Left cardiac atrium (tissue), 4 donors: ENCODE results near the gene CTDSPL. TPM values are rescaled to one million over a fixed set of nuclear protein-coding genes. Genes with fewer than 3 reads are reported as not detected.
"Not testable (repeated sequence)": the region's sequence is repeated elsewhere in the genome, so short reads cannot be mapped to it uniquely, and the experiment has no call there.

Experiments used
- ATAC-seq, 2 donors: fragments of 200-7000 bp; cut with Tn5 transposase; one replicate each; pipeline ENCODE4 v1.9.1; 2020; ENCODE audit warnings: mild to moderate bottlenecking in 2 of 2, moderate library complexity in 2 of 2
- DNase-seq: peaks from one replicate; pipeline ENCODE4 v3.0.0-alpha.2; 2020
- intact Hi-C, 2 donors: fragments of 100-400 bp; cut with DNase I; formaldehyde crosslinking; loops; one replicate each; pipeline versions ENCODE4 v1.14.1 to v1.15.1; 2022 to 2023
- total RNA-seq, 2 donors: library from RNA; stranded (reverse); fragmentation: NEBNext Ultra II Directional; extraction: Animal tissue kit (Norgen Biotek cat#: 25700); gene quantifications; one replicate each; pipeline ENCODE4 v1.2.1, GENCODE V29; 2021
- donor health status: DM: no; HTN: yes; CAD: no.
- donor health status: DM: no; HTN: yes; CAD: no; lungs with severe emphysema.
- donor health status: DM: yes; HTN: yes; CAD: no.
- donor health status: Dilated cardiomyopathy.

CTDSPL gene
- total RNA-seq, 2 donors from 2014 or later = 46.4 to 50.2 TPM

- ATAC-seq = no peak
- intact Hi-C loops = no loop called here
- no peak for DNase-seq
Observed at GRCh38 chr3:37973246-37974054, 111.8 kb downstream of the CTDSPL start.

- intact Hi-C loops = no loop called here
- ATAC-seq = peak; percentile 74 to 87
- DNase-seq = peak; percentile 63
Observed at GRCh38 chr3:37974121-37975083, 112.7 kb downstream of the CTDSPL start.

GRCh38 chr3:37979541-37980461, 118.1 kb downstream of the CTDSPL start:
- ATAC-seq (peak in 1 of 2 donors; percentile 51), DNase-seq (no peak)
- intact Hi-C loops = no loop called here

- intact Hi-C loops = no loop called here
- no peak for DNase-seq
- ATAC-seq = no peak
Observed at GRCh38 chr3:37980462-37981347, 119.0 kb downstream of the CTDSPL start.

GRCh38 chr3:37981348-37981664, 119.6 kb downstream of the CTDSPL start:
- intact Hi-C loops = no loop called here
- ATAC-seq = no peak
- no peak for DNase-seq

- DNase-seq = no peak
- intact Hi-C loops = no loop called here
Observed at GRCh38 chr3:37982331-37982730, 120.7 kb downstream of the CTDSPL start.

GRCh38 chr3:37984051-37984450, 122.4 kb downstream of the CTDSPL start:
- ATAC-seq (no peak), DNase-seq (no peak)
- intact Hi-C loops = no loop called here

More at GRCh38 chr3:37982331-37982730, 120.7 kb downstream of the CTDSPL start:
- no peak for ATAC-seq

- ATAC-seq (no peak), DNase-seq (no peak)
- intact Hi-C loops = no loop called here
Observed at GRCh38 chr3:37984596-37984995, 122.9 kb downstream of the CTDSPL start.

- DNase-seq (no peak), ATAC-seq (peak; percentile 59 to 74)
- intact Hi-C loops = no loop called here
Observed at GRCh38 chr3:37985637-37986320, 124.1 kb downstream of the CTDSPL start.

- no peak for DNase-seq
Observed at GRCh38 chr3:37986479-37987314, 125.0 kb downstream of the CTDSPL start.

GRCh38 chr3:37987315-37987697, 125.6 kb downstream of the CTDSPL start:
- ATAC-seq (no peak), DNase-seq (no peak)
- intact Hi-C loops = no loop called here

More at GRCh38 chr3:37986479-37987314, 125.0 kb downstream of the CTDSPL start:
- no peak for ATAC-seq
- intact Hi-C loops = no loop called here

GRCh38 chr3:37987751-37988179, 126.1 kb downstream of the CTDSPL start:
- ATAC-seq (no peak), DNase-seq (no peak)
- intact Hi-C loops = no loop called here

- intact Hi-C loops, DNase-seq, ATAC-seq: not testable (repeated sequence)
Observed at GRCh38 chr3:37988376-37988775, 126.7 kb downstream of the CTDSPL start.

- DNase-seq (no peak), ATAC-seq (no peak)
- intact Hi-C loops = no loop called here
Observed at GRCh38 chr3:37988931-37989525, 127.3 kb downstream of the CTDSPL start.

- no peak for DNase-seq
Observed at GRCh38 chr3:37989821-37990480, 128.3 kb downstream of the CTDSPL start.

GRCh38 chr3:37990527-37990926, 128.8 kb downstream of the CTDSPL start, which contains the start of gene VILL:
VILL (plus strand) TSS chr3:37990786; CDS start chr3:37993673, 2,887 bp downstream.
- no peak for DNase-seq
- no peak for ATAC-seq
- intact Hi-C loops = no loop called here

More at GRCh38 chr3:37989821-37990480, 128.3 kb downstream of the CTDSPL start:
- no peak for ATAC-seq
- intact Hi-C loops = no loop called here
